PC-3 (cell line): ENCODE measurements around the gene GMPR. TPM values are rescaled to one million over a fixed set of nuclear protein-coding genes. Genes with fewer than 3 reads are reported as not detected.
"Not testable (repeated sequence)": the region's sequence is repeated elsewhere in the genome, so short reads cannot be mapped to it uniquely, and the experiment has no call there.

ENCODE experiments used
- ATAC-seq: fragments of 200-7000 bp; cut with Tn5 transposase; 2 replicates; pipeline ENCODE4 v1.9.1; 2020; ENCODE audit warnings: mild to moderate bottlenecking, moderate library complexity
- BruUV-seq: library from RNA; stranded (reverse); fragments of 400-500 nt; replicated peaks from 2 replicates; lab custom pipeline; 2021; lab: Mats Ljungman, UMichigan
- CTCF ChIA-PET: fragments of 300-600 bp; sonication (Branson Sonifier 250); formaldehyde crosslinking; loops from one replicate; lab custom pipeline; 2022; ENCODE audit warnings: antibody characterized with exemption; lab: Charles Lee
- POLR2A ChIA-PET: fragments of 300-600 bp; sonication (Branson Sonifier 250); formaldehyde crosslinking; loops from one replicate; lab custom pipeline; 2022; ENCODE audit warnings: antibody characterized with exemption; ENCODE audit not compliant: unreplicated experiment; lab: Charles Lee
- DNase-seq: peaks from one replicate; pipeline ENCODE4 v3.0.0-alpha.2; 2015
- H2AFZ ChIP-seq: fragments of 300-600 bp; sonication (generic); 2 replicates; pipeline ENCODE4 v1.6.0; 2016; ENCODE audit warnings: antibody characterized with exemption, low read length
- H3F3A ChIP-seq: fragments of 300-600 bp; sonication (generic); one replicate; pipeline ENCODE4 v1.6.0; 2017; ENCODE audit warnings: antibody characterized with exemption, low read length, control low read depth, mild to moderate bottlenecking; ENCODE audit not compliant: unreplicated experiment
- H3K27ac ChIP-seq: fragments of 300-600 bp; sonication (generic); 2 replicates; pipeline ENCODE4 v1.5.1; 2016; ENCODE audit warnings: mild to moderate bottlenecking, low read length
- H3K27me3 ChIP-seq: fragments of 300-600 bp; sonication (generic); 2 replicates; pipeline ENCODE4 v1.6.1; 2016; ENCODE audit warnings: low read length, mixed read lengths
- H3K36me3 ChIP-seq: fragments of 300-600 bp; sonication (generic); 2 replicates; pipeline ENCODE4 v1.6.1; 2016; ENCODE audit warnings: low read depth, mixed run types, low read length, mixed read lengths
- H3K4me1 ChIP-seq: fragments of 300-600 bp; sonication (generic); 2 replicates; pipeline ENCODE4 v1.5.1; 2016; ENCODE audit warnings: low read length; ENCODE audit not compliant: insufficient read depth
- H3K4me2 ChIP-seq: fragments of 300-600 bp; sonication (generic); 2 replicates; pipeline ENCODE4 v1.6.0; 2016; ENCODE audit warnings: low read length
- H3K4me3 ChIP-seq: fragments of 300-600 bp; sonication (generic); 2 replicates; pipeline ENCODE4 v1.5.1; 2016; ENCODE audit warnings: mild to moderate bottlenecking, low read length, mixed read lengths
- H3K79me2 ChIP-seq: fragments of 300-600 bp; sonication (generic); 2 replicates; pipeline ENCODE4 v1.6.1; 2017; ENCODE audit warnings: low read length, mixed read lengths
- H3K9ac ChIP-seq: fragments of 300-600 bp; sonication (generic); 2 replicates; pipeline ENCODE4 v1.6.0; 2016; ENCODE audit warnings: mild to moderate bottlenecking, low read length
- H3K9me2 ChIP-seq: fragments of 300-600 bp; sonication (generic); replicated peaks from 2 replicates; pipeline ENCODE4 v1.6.1; 2016; ENCODE audit warnings: mixed run types, low read length, mixed read lengths
- H3K9me3 ChIP-seq: fragments of 300-600 bp; sonication (generic); 2 replicates; pipeline ENCODE4 v1.6.1; 2016; ENCODE audit warnings: low read length, mixed read lengths
- H4K20me1 ChIP-seq: fragments of 300-600 bp; sonication (generic); 2 replicates; pipeline ENCODE4 v1.6.1; 2016; ENCODE audit warnings: low read length, mixed read lengths
- EZH2 ChIP-seq: fragments of 300-600 bp; sonication (generic); IDR thresholded peaks from one replicate; pipeline ENCODE4 v1.6.1; 2017; ENCODE audit warnings: antibody characterized with exemption, mild to moderate bottlenecking, low read length; ENCODE audit not compliant: unreplicated experiment
- EZH2phosphoT487 ChIP-seq: fragments of 300-600 bp; sonication (generic); IDR thresholded peaks from 2 replicates; pipeline ENCODE4 v1.6.1; 2018; ENCODE audit warnings: mild to moderate bottlenecking, antibody characterized with exemption, low read length, borderline replicate concordance
- intact Hi-C: fragments of 100-400 bp; cut with micrococcal nuclease; formaldehyde crosslinking; loops from 2 replicates; pipeline ENCODE4 v1.9.0; 2023
- total RNA-seq: library from RNA; depleted of rRNA; stranded (reverse); fragments of >200 nt; gene quantifications from 2 replicates; pipeline ENCODE4 v1.2.3, GENCODE V29; 2014
- TF ChIP-seq, protein P1 (sequence below): fragments of 300-600 bp; sonication (generic); conservative IDR thresholded peaks from 2 replicates; pipeline ENCODE4 v1.5.1; 2017; ENCODE audit warnings: antibody characterized with exemption, low read depth, mild to moderate bottlenecking, low read length

Gene GMPR
- total RNA-seq, 1 experiment from 2014 or later: 5.8 TPM

DNA sequence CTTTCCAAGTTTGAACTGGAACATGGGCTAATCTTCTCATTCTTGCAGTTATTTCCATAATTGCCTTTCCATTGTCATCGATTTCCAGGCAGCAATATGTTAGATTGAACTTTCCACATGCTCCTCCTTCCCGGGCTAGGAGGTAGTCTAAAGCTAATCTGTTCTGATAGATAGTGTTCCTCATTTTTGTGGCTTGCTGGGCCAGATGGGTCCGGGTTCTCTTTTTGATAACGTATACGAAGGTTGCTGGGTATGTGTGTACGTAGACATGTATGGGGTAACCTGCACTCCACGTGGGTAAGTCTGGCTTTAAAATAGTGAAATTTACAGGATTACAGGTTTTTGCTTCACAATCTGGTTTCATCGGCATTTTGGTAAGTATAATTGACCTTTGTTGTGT is 14.0 kb upstream of the GMPR start:
- no peaks in the 10 kb centered on the region for H3K79me2 ChIP-seq
- no peaks in the 10 kb centered on the region for H3F3A ChIP-seq
- no peak overlapping the region for H3K9ac ChIP-seq
- ChIA-PET POLR2A (no interaction called here), CTCF (no interaction called here)
- H3K4me2 ChIP-seq: no peak overlapping the region
- BruUV-seq: no TSS peak
- no peaks in the 10 kb centered on the region for H4K20me1 ChIP-seq
- no peaks in the 10 kb centered on the region for H3K36me3 ChIP-seq
- TF ChIP-seq EZH2 (no peak), EZH2phosphoT487 (no peak)
- TF ChIP-seq, protein P1, sequence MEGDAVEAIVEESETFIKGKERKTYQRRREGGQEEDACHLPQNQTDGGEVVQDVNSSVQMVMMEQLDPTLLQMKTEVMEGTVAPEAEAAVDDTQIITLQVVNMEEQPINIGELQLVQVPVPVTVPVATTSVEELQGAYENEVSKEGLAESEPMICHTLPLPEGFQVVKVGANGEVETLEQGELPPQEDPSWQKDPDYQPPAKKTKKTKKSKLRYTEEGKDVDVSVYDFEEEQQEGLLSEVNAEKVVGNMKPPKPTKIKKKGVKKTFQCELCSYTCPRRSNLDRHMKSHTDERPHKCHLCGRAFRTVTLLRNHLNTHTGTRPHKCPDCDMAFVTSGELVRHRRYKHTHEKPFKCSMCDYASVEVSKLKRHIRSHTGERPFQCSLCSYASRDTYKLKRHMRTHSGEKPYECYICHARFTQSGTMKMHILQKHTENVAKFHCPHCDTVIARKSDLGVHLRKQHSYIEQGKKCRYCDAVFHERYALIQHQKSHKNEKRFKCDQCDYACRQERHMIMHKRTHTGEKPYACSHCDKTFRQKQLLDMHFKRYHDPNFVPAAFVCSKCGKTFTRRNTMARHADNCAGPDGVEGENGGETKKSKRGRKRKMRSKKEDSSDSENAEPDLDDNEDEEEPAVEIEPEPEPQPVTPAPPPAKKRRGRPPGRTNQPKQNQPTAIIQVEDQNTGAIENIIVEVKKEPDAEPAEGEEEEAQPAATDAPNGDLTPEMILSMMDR: no peak
- H3K27me3 ChIP-seq: no peaks in the 10 kb centered on the region
- no peaks in the 10 kb centered on the region for H3K9me3 ChIP-seq
- intact Hi-C loops: loop anchor here (10.0 kb wide), 1 partner anchor 50 kb away; no protein-coding TSS in a partner anchor
- 0 out of 2 replicates have a peak, but pooled peaks cover under 1% of the 10 kb centered on the region for H3K4me1 ChIP-seq
- ATAC-seq (no peak), DNase-seq (no peak)
- H3K4me3 ChIP-seq: no peak overlapping the region
- H3K9me2 ChIP-seq: no peaks in the 10 kb centered on the region
- no peak overlapping the region for H2AFZ ChIP-seq
- H3K27ac ChIP-seq: no peak overlapping the region

DNA sequence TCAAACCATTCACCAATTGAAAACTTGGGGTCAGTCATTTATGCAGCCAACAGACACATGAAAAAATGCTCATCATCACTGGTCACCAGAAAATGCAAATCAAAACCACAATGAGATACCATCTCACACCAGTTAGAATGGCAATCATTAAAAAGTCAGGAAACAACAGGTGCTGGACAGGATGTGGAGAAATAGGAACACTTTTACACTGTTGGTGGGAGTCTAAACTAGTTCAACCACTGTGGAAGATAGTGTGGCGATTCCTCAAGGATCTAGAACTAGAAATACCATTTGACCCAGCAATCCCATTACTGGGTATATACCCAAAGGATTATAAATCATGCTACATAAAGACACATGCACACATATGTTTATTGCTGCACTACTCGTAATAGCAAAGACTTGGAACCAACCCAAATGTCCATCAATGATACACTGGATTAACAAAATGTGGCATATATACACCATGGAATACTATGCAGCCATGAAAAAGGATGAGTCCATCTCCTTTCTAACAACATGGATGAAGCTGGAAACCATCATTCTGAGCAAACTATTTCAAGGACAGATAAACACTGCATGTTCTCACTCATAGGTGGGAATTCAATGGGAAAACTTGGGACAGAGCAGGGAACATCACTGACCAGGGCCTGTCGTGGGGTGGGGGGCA is 13.2 kb upstream of the GMPR start:
- H3K9me2 ChIP-seq, ATAC-seq, H3K36me3 ChIP-seq, DNase-seq, H3K9ac ChIP-seq, H3K9me3 ChIP-seq, CTCF ChIA-PET, POLR2A ChIA-PET, BruUV-seq, H3K4me3 ChIP-seq, H3K4me2 ChIP-seq, H3K27ac ChIP-seq, H3K4me1 ChIP-seq, H3F3A ChIP-seq, H3K27me3 ChIP-seq, H3K79me2 ChIP-seq, H4K20me1 ChIP-seq, H2AFZ ChIP-seq: not testable (repeated sequence)
- intact Hi-C loops: loop anchor here (10.0 kb wide), 1 partner anchor 50 kb away; no protein-coding TSS in a partner anchor

DNA sequence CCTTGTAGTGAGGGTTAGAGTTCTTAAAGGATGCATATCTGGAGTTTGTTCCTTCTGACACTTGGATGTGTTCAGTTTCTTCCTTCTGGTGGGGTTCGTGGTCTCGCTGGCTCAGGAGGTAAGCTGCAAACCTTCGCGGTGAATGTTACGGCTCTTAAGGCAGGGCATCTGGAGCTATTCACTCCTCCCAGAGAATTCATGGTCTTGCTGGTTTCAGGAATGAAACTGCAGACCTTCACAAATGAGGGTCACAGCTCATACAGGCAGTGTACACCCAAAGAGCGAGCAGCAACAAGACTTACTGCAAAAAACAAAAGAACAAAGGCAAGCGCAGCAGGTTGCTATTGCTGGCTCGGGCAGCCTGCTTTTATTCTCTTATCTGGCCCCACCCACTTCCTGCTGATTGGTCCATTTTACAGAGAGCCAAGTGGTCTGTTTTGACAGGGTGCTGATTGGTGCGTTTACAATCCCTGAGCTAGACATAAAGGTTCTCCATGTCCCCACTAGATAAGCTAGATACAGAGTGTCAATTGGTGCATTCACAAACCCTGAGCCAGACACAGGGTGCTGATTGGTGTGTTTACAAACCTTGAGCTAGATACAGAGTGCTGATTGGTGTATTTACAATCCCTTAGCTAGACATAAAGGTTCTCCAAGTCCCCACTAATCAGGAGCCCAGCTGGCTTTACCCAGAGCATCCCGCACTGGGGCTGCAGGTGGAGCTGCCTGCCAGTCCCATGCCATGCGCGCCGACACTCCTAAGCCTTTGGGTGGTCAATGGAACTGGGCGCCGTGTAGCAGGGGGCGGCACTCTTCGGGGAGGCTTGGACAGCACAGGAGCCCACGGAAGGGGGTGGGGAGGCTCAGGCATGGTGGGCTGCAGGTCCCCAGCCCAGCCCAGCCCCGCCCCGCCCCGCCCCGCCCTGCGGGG is 12.0 kb upstream of the GMPR start:
- H3K27me3 ChIP-seq, DNase-seq, H3K4me1 ChIP-seq, CTCF ChIA-PET, H3K79me2 ChIP-seq, POLR2A ChIA-PET, H3K9me2 ChIP-seq, H3F3A ChIP-seq, H3K4me2 ChIP-seq, BruUV-seq, H4K20me1 ChIP-seq, ATAC-seq, H3K9me3 ChIP-seq, H3K4me3 ChIP-seq, H3K27ac ChIP-seq, H3K9ac ChIP-seq, H2AFZ ChIP-seq, H3K36me3 ChIP-seq: not testable (repeated sequence)
- intact Hi-C loops: loop anchor here (10.0 kb wide), 1 partner anchor 48 kb away; no protein-coding TSS in a partner anchor
